ENCODE results near the gene PKP3.
A peak's percentile ranks its signal among the peaks of the same experiment; 100 is the strongest.

Gene PKP3

GRCh38 chr11:405954-406795 lies 12.2 kb downstream of the PKP3 start:
- DNase-seq (ENCODE audit: low spot score), result no peak
- H3K27ac ChIP-seq, result peak overlapping the region in 1 of 2 donors; percentile 75
- peak overlapping the region; percentile 81 for H3K4me3 ChIP-seq
- TF ChIP-seq CTCF (IDR thresholded peaks at IDR 0.05), result no peak

- peak overlapping the region; percentile 81 for H3K4me3 ChIP-seq
- no peak for DNase-seq (ENCODE audit: low spot score)
- peak overlapping the region in 1 of 2 donors; percentile 75 for H3K27ac ChIP-seq
- TF ChIP-seq CTCF (IDR thresholded peaks at IDR 0.05), result no peak
These were observed 13.0 kb downstream of the PKP3 start for GRCh38 chr11:406796-407650.

GRCh38 chr11:407651-408123 lies 13.7 kb downstream of the PKP3 start:
- peak overlapping the region in 1 of 2 donors; percentile 75 for H3K27ac ChIP-seq
- no peak for TF ChIP-seq CTCF (IDR thresholded peaks at IDR 0.05)
- H3K4me3 ChIP-seq, result peak overlapping the region; percentile 81
- no peak for DNase-seq (ENCODE audit: low spot score)

GRCh38 chr11:408154-409007 lies 14.4 kb downstream of the PKP3 start:
- no peak overlapping the region for H3K27ac ChIP-seq
- no peak for DNase-seq (ENCODE audit: low spot score)
- no peak overlapping the region for H3K4me3 ChIP-seq
- TF ChIP-seq CTCF (IDR thresholded peaks at IDR 0.05), result no peak

GRCh38 chr11:409008-409599 lies 15.1 kb downstream of the PKP3 start:
- no peak for TF ChIP-seq CTCF (IDR thresholded peaks at IDR 0.05)
- no peak for DNase-seq (ENCODE audit: low spot score)
- Histone ChIP-seq H3K4me3 (no peak overlapping the region), H3K27ac (no peak overlapping the region)
